Testis (tissue), 2 donors: ENCODE data around the gene GLRX5.

Source experiments
- POLR2A ChIP-seq: fragments of 450-650 bp; IDR thresholded peaks from one replicate; pipeline ENCODE4 v1.6.1; 2017; ENCODE audit warnings: antibody characterized with exemption, mild to moderate bottlenecking, moderate library complexity
- TF ChIP-seq, protein P1 (sequence below), 3 experiments: fragments of 450-650 bp in 2 of 3; fragments of 200-600 bp in 1 of 3; sonication (generic) in 1 of 3; IDR thresholded peaks; one replicate each; pipeline ENCODE4 v1.5.1; 2016 to 2019; ENCODE audit warnings: antibody characterized with exemption in 3 of 3, mild to moderate bottlenecking in 2 of 3, moderate library complexity in 1 of 3

DNA sequence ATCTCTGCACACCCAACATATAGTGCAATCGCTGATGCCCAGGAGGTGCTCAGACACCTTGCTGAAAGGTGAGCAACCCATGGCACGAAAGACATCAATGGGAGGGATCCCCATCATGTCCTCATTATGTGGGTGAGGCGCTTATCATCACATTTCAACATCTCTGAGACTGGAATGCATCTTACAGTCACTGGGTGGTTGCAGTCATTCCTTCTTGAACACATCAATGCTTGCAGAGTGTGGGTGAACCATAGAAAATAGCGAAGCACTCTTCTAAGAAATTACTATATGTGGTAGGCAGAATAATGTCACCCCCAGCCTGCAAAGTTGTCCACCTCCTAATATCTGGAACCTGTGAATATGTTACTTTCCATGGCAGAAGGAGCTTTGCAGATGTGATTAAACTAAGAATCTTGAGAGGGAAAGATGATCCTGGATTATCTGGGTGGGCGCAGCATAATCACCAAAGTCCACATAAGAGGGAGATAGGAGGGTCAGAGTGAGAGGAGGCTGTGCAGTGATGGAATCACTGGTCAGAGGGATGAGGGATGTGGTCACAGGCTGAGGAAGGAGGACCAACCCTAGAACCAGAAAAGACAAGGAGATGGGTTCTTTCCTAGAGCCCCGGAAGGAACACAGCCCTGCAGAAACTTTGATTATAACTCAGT lies 51.2 kb downstream of the GLRX5 start:
- TF ChIP-seq POLR2A: no peak
- TF ChIP-seq, protein P1, sequence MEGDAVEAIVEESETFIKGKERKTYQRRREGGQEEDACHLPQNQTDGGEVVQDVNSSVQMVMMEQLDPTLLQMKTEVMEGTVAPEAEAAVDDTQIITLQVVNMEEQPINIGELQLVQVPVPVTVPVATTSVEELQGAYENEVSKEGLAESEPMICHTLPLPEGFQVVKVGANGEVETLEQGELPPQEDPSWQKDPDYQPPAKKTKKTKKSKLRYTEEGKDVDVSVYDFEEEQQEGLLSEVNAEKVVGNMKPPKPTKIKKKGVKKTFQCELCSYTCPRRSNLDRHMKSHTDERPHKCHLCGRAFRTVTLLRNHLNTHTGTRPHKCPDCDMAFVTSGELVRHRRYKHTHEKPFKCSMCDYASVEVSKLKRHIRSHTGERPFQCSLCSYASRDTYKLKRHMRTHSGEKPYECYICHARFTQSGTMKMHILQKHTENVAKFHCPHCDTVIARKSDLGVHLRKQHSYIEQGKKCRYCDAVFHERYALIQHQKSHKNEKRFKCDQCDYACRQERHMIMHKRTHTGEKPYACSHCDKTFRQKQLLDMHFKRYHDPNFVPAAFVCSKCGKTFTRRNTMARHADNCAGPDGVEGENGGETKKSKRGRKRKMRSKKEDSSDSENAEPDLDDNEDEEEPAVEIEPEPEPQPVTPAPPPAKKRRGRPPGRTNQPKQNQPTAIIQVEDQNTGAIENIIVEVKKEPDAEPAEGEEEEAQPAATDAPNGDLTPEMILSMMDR (IDR thresholded peaks at IDR 0.05): no peak
